PFSK-1 (cell line): Measurements from ENCODE around the gene KLF14.

ENCODE experiments used
- FOXP2 ChIP-seq: optimal IDR thresholded peaks from 2 replicates; pipeline ENCODE3; 2011; ENCODE audit warnings: borderline replicate concordance, control low read depth, inconsistent platforms; ENCODE audit not compliant: insufficient read depth; ENCODE audit errors: extremely low read length, extremely low read depth
- POLR2AphosphoS5 ChIP-seq: IDR thresholded peaks from 2 replicates; pipeline ENCODE4 v1.6.1; 2012; ENCODE audit warnings: low read depth, mild to moderate bottlenecking, control low read depth, low read length, moderate library complexity
- SIN3A ChIP-seq: IDR thresholded peaks from 2 replicates; pipeline ENCODE4 v1.6.1; 2012; ENCODE audit warnings: mild to moderate bottlenecking, low read length, moderate library complexity, borderline replicate concordance; ENCODE audit not compliant: insufficient read depth
- TAF1 ChIP-seq: IDR thresholded peaks from 2 replicates; pipeline ENCODE4 v1.6.1; 2012; ENCODE audit warnings: low read length, control low read depth, borderline replicate concordance; ENCODE audit not compliant: insufficient read depth
- TF ChIP-seq, protein P1 (sequence below), 2 experiments: IDR thresholded peaks; 2 replicates each; pipeline versions ENCODE4 v1.6.1 to v1.8.0; 2011 to 2012; ENCODE audit warnings: low read depth in 2 of 2, low read length in 2 of 2, control low read depth in 1 of 2, inconsistent platforms in 1 of 2, mild to moderate bottlenecking in 1 of 2, moderate library complexity in 1 of 2; ENCODE audit not compliant: insufficient read depth in 1 of 2

KLF14 gene

DNA sequence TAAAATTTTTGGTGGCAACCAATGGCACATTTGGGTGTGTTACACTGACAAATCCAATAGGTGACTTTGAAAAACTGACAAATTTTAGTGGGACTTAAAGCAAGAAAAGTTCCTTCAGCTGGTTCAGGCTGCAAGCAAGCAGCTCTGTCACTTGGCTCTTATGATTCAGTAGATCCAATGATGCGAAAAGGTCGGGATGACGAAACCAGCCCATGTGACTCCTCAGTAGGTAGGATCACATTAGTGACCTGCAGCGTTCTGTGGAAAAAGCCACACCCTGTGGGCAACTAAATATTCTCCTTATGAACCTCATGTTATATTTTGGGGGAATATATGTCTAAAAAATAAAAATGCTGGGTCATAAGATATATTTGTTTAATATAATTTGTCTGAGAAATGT lies 34.3 kb downstream of the KLF14 start:
- TF ChIP-seq FOXP2: no peak
- no peak for TF ChIP-seq POLR2AphosphoS5
- TF ChIP-seq SIN3A: no peak

DNA sequence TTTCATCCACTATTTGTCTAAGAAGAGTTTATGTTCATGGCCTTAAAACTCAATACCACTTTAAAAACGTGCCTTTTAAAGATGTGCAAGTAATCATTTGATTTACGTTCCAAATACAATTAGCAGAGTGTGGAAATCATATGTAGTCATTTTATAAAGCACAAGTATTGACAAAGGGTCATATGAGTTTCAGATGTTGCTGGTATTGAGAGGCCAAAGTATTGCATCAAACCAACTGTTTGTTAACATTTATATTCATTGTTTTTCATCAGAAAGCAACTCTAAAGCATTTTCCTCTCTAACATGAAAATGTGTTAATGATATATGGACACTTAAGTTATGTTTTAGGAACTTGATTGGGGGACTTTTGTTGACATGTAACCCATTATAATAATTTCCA lies 36.2 kb downstream of the KLF14 start:
- TF ChIP-seq POLR2AphosphoS5 (no peak), TAF1 (no peak), SIN3A (no peak), FOXP2 (no peak)
- TF ChIP-seq, protein P1, sequence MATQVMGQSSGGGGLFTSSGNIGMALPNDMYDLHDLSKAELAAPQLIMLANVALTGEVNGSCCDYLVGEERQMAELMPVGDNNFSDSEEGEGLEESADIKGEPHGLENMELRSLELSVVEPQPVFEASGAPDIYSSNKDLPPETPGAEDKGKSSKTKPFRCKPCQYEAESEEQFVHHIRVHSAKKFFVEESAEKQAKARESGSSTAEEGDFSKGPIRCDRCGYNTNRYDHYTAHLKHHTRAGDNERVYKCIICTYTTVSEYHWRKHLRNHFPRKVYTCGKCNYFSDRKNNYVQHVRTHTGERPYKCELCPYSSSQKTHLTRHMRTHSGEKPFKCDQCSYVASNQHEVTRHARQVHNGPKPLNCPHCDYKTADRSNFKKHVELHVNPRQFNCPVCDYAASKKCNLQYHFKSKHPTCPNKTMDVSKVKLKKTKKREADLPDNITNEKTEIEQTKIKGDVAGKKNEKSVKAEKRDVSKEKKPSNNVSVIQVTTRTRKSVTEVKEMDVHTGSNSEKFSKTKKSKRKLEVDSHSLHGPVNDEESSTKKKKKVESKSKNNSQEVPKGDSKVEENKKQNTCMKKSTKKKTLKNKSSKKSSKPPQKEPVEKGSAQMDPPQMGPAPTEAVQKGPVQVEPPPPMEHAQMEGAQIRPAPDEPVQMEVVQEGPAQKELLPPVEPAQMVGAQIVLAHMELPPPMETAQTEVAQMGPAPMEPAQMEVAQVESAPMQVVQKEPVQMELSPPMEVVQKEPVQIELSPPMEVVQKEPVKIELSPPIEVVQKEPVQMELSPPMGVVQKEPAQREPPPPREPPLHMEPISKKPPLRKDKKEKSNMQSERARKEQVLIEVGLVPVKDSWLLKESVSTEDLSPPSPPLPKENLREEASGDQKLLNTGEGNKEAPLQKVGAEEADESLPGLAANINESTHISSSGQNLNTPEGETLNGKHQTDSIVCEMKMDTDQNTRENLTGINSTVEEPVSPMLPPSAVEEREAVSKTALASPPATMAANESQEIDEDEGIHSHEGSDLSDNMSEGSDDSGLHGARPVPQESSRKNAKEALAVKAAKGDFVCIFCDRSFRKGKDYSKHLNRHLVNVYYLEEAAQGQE (IDR thresholded peaks at IDR 0.05; ENCODE audit: insufficient read depth in 1 of 2, low read depth in 2 of 2, low read length in 2 of 2): no peak

- TF ChIP-seq, protein P1 (IDR thresholded peaks at IDR 0.05; ENCODE audit: insufficient read depth in 1 of 2, low read depth in 2 of 2, low read length in 2 of 2): no peak
- no peak for TF ChIP-seq FOXP2
- TF ChIP-seq SIN3A: no peak
- TF ChIP-seq POLR2AphosphoS5: no peak
Measured at GRCh38 chr7:130695840-130696239, 38.2 kb downstream of the KLF14 start.

DNA sequence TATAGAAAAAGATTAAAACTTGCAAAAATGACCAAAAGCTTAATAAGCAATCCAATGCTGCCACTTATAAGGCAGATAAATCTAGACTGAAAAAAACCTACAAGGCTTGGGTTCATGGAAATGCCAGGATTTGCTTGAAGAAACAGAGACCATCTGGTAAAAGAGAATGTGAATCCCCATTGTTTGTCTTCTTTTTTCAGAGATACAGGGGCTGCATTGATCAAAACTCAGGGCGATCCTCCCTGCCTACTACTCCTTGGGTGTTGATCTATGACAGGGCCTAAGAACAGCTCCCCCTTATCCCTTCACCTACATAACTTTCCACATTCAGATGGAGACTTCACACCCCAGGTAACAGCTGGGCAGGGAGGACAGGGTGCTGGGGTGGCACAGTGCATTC lies 44.3 kb downstream of the KLF14 start:
- no peak for TF ChIP-seq TAF1
- TF ChIP-seq, protein P1 (IDR thresholded peaks at IDR 0.05; ENCODE audit: insufficient read depth in 1 of 2, low read depth in 2 of 2, low read length in 2 of 2): no peak
- TF ChIP-seq SIN3A: no peak
- no peak for TF ChIP-seq POLR2AphosphoS5
- no peak for TF ChIP-seq FOXP2

DNA sequence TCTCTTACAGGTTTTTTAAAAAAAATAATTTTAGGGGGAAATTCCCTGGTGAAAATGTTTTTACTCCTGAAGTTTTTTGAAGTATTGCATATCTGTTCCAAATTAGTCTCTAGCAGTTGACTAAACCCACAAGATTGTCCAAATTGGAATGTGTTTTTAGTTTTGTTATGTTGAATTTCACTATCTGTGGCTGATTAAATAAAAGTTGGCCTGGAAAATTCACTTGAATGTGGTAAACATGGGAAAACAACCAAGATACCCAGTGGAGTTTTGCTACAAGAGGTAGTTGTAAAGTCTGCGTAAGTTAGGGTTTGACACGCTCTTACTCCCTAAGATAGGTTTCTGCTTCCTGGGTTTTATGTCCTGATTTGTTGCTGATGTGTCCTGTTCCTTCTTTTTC lies 51.0 kb downstream of the KLF14 start:
- TF ChIP-seq SIN3A (no peak), POLR2AphosphoS5 (no peak), TAF1 (no peak), FOXP2 (no peak)
- TF ChIP-seq, protein P1 (IDR thresholded peaks at IDR 0.05; ENCODE audit: insufficient read depth in 1 of 2, low read depth in 2 of 2, low read length in 2 of 2): no peak
